ENCODE data around the gene ABCF2. TPM values are rescaled to one million over a fixed set of nuclear protein-coding genes. Genes with fewer than 3 reads are reported as not detected.

ABCF2 gene
- total RNA-seq, 2 experiments from 2014 or later, result 48.4 to 49.0 TPM

GRCh38 chr7:151166629-151167196 is 60.3 kb downstream of the ABCF2 start:
- ATAC-seq (no peak), DNase-seq (no peak)
- peaks cover 30% of the 10 kb centered on the region for H3K27me3 Mint-ChIP-seq
- CTCF ChIA-PET, result interaction anchor here (0.7 to 1.9 kb wide), 13 partner anchors 9 to 1452 kb away, joined by 3 to 8 read pairs (median 5); a partner anchor contains a TSS
- no peak overlapping the region for H3K27ac Mint-ChIP-seq
- peaks cover 6% of the 10 kb centered on the region for H3K4me1 Mint-ChIP-seq
- no peaks in the 10 kb centered on the region for H3K9me3 Mint-ChIP-seq (ENCODE audit: low read depth)
- intact Hi-C loops (cut with DNase I, micrococcal nuclease), result no loop called here
- POLR2A ChIA-PET, result no interaction called here
- peak overlapping the region; percentile 15 for H3K4me3 Mint-ChIP-seq
- no peaks in the 10 kb centered on the region for H3K36me3 Mint-ChIP-seq (ENCODE audit: low read depth)

Other genes starting within 250 kb of the ABCF2 start
- gene KCNH2, start 248.9 kb downstream of the ABCF2 start, total RNA-seq, result under 1 TPM; 0.48 to 0.54 TPM
- 10 to 100 TPM in 1 of 2 experiments, 1 to 10 TPM in 1; 9.3 to 11.1 TPM for gene NOS3, start 236.2 kb downstream of the ABCF2 start, total RNA-seq
- 10 to 100 TPM in 1 of 2 experiments, 1 to 10 TPM in 1; 6.9 to 10.0 TPM for gene ATG9B, start 202.7 kb downstream of the ABCF2 start, total RNA-seq
- gene ABCB8, start 198.8 kb downstream of the ABCF2 start, total RNA-seq, result 10 to 100 TPM; 41.9 to 44.5 TPM
- 1 to 10 TPM; 5.5 to 6.7 TPM for gene ASIC3, start 178.7 kb downstream of the ABCF2 start, total RNA-seq
- gene CDK5, start 169.3 kb downstream of the ABCF2 start, total RNA-seq, result 10 to 100 TPM; 12.5 to 16.7 TPM
- 10 to 100 TPM; 58.7 to 85.0 TPM for gene SLC4A2, start 167.6 kb downstream of the ABCF2 start, total RNA-seq
- gene FASTK, start 146.4 kb downstream of the ABCF2 start, total RNA-seq, result 10 to 100 TPM; 56.6 to 56.7 TPM
- gene TMUB1, start 143.7 kb downstream of the ABCF2 start, total RNA-seq, result 10 to 100 TPM; 54.0 to 67.7 TPM
- 10 to 100 TPM; 29.4 to 33.2 TPM for gene AGAP3, start 140.7 kb downstream of the ABCF2 start, total RNA-seq
- gene GBX1, start 59.5 kb downstream of the ABCF2 start, total RNA-seq, result under 1 TPM in 1 of 2 experiments, not detected in 1; 0.16 TPM
- gene ASB10, start 40.0 kb downstream of the ABCF2 start, total RNA-seq, result not detected
- gene H2BK1, start 16.7 kb downstream of the ABCF2 start, total RNA-seq, result not detected
- 10 to 100 TPM; 20.7 to 27.3 TPM for gene CHPF2, start 5.3 kb upstream of the ABCF2 start, total RNA-seq
- gene SMARCD3, start 21.5 kb upstream of the ABCF2 start, total RNA-seq, result 1 to 10 TPM; 4.1 to 4.8 TPM
- gene NUB1, start 114.6 kb upstream of the ABCF2 start, total RNA-seq, result 10 to 100 TPM; 51.4 to 70.4 TPM
- gene WDR86, start 182.8 kb upstream of the ABCF2 start, total RNA-seq, result not detected
- under 1 TPM in 1 of 2 experiments, not detected in 1; 0.11 TPM for gene CRYGN, start 212.9 kb upstream of the ABCF2 start, total RNA-seq

Data from activated CD4-positive, alpha-beta T cell treated with anti-CD3 and anti-CD28 coated beads for 36 hours (primary cell).